GM21360 (cell line): ENCODE measurements around the gene CSTF3.
"Not testable (repeated sequence)": the region's sequence is repeated elsewhere in the genome, so short reads cannot be mapped to it uniquely, and the experiment has no call there.

Experiments used
- ATAC-seq: cut with Tn5 transposase; IDR thresholded peaks from one replicate; pipeline ENCODE4 v1.9.1; 2021; ENCODE audit warnings: mild to moderate bottlenecking, moderate library complexity; ENCODE audit not compliant: unreplicated experiment

The CSTF3 gene

GRCh38 chr11:33161120-33162005 is at the start of gene CSTF3:
Gene CSTF3 (minus strand): TSS chr11:33161480. CDS start chr11:33161325, 155 bp downstream.
- ATAC-seq, result peak; percentile 88

GRCh38 chr11:33208150-33208549 is 46.9 kb upstream of the CSTF3 start:
- no peak for ATAC-seq

GRCh38 chr11:33207408-33207985 is 46.2 kb upstream of the CSTF3 start:
- ATAC-seq, result no peak

GRCh38 chr11:33197915-33198727 is 36.8 kb upstream of the CSTF3 start:
- ATAC-seq, result no peak

GRCh38 chr11:33195462-33196173 is 34.3 kb upstream of the CSTF3 start:
- no peak for ATAC-seq

GRCh38 chr11:33194455-33194854 is 33.2 kb upstream of the CSTF3 start:
- no peak for ATAC-seq

DNA sequence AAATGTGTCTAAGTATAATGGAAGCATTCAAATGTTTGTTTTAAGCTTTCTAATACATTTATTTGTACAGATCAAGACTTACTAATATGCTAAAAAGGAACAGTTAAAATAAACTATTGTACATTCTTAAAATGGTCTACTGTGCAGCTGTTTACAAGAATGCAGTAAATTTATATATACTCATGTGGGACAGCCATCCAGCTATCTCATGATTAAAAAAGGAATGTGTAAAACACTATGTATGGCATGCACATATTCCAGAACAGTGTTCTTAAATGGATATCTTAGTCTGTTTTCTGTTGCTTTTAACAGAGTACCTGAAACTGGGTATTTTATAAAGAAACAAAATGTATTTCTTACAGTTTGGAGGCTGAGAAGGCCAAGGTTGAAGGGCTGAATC is 30.2 kb upstream of the CSTF3 start:
- ATAC-seq, result no peak

DNA sequence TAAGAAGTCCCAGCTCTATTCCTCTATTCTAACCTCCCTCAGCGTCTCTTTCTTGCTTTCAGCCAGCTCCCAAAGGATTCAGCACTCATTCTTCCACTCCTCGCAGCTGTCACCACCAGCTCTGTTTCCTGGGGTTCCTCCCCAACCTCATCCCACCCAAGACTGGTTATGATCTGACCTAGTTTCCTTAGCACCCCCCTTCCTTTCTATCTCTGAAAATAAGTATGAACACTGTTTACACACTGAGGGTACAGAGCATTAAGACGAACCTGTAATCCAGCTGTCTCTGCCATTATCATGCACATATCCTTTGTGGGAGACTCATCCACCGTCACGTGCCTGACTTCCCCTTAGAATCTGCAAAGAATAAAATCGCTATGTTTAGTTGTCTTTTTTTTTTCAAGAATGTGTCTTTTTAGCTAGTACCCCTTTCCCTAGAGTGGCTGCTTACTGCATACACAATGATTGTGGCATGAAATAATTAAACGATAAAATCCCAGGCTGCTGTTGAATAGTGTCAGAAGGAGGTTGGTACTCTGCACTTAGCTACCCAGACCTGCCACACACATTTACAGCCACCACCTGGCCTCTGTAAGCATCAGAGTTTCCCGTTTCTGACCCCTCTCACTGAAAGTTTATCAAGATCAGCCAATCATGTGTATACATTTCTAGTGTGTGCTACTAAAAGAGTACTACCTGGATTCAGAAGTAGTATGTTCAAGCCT is 26.9 kb upstream of the CSTF3 start:
- ATAC-seq, result no peak

- no peak for ATAC-seq
Observed at GRCh38 chr11:33185756-33186155, 24.5 kb upstream of the CSTF3 start.

GRCh38 chr11:33182246-33182878 is 21.1 kb upstream of the CSTF3 start:
- no peak for ATAC-seq

DNA sequence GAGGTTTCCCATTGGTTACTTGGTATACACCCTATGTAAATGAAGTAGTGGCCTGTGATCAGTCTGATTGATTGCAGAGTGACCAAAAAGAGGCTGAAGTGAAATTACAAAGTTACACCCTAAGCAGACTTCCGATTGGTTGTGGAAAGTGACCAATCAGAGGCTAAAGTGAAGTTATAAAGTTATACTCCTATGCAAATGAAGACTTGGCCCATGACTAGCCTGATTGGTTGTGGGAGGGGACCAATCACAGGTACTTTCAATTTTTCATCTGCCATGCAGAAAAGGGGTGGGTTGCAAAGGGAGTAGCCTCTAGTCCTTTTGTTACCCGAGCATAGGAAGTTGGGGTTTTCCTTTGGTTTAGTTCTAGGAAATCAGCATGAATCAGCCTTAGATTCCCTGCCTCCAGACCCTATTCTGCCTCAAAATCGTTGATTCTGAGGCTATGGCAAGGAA is 18.1 kb upstream of the CSTF3 start:
- no peak for ATAC-seq

- no peak for ATAC-seq
Observed at GRCh38 chr11:33178443-33179180, 17.3 kb upstream of the CSTF3 start.

GRCh38 chr11:33177676-33178336 is 16.5 kb upstream of the CSTF3 start:
- no peak for ATAC-seq

DNA sequence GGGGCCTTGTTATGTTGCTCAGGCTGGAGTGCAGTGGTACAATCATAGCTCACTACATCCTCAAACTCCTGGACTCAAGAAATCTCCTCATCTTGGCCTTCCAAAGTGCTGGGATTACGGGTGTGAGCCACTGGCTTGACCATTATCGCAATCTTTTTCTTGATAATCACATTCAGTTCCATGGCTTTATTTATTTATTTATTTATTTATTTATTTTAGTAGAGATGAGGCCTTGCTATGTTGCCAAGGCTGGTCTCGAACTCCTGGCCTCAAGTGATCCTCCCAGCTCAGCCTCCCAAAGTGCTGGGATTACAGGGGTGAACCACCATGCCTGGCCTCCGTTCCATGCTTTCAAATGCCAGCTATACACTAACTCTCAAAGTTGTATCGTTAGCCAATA is 15.5 kb upstream of the CSTF3 start:
- not testable (repeated sequence) for ATAC-seq

GRCh38 chr11:33172996-33173395 is 11.7 kb upstream of the CSTF3 start:
- no peak for ATAC-seq

- no peak for ATAC-seq
Observed at GRCh38 chr11:33172345-33172744, 11.1 kb upstream of the CSTF3 start.

GRCh38 chr11:33171251-33171650 is 10.0 kb upstream of the CSTF3 start:
- no peak for ATAC-seq

GRCh38 chr11:33168709-33169200 is 7.5 kb upstream of the CSTF3 start:
- ATAC-seq, result no peak
